Adrenal gland (tissue), 12 donors: ENCODE data around the gene SMG1. TPM values are rescaled to one million over a fixed set of nuclear protein-coding genes. Genes with fewer than 3 reads are reported as not detected.
A peak's percentile ranks its signal among the peaks of the same experiment; 100 is the strongest.
"Not testable (repeated sequence)": the region's sequence is repeated elsewhere in the genome, so short reads cannot be mapped to it uniquely, and the experiment has no call there.

Source experiments
- DNase-seq, 7 donors: peaks; one replicate each; pipeline ENCODE4 v3.0.0-alpha.2; 2019 to 2020
- H3K27ac ChIP-seq, 5 donors: fragments of 200-600 bp; sonication (generic) in 4 of 5; 1 replicate in 3 of 5; 2 replicates in 2 of 5; pipeline versions ENCODE4 v1.5.1 to v1.8.0; 2016 to 2020; ENCODE audit warnings: mild to moderate bottlenecking in 1 of 5
- H3K27me3 ChIP-seq: fragments of 200-600 bp; 2 replicates; pipeline ENCODE4 v1.8.0; 2021
- H3K36me3 ChIP-seq, 2 donors: fragments of 200-600 bp; replicated peaks in 1 of 2; 1 replicate in 1 of 2; 2 replicates in 1 of 2; pipeline versions ENCODE4 v1.5.1 to v1.8.0; 2018 to 2022
- H3K4me1 ChIP-seq, 2 donors: fragments of 200-600 bp; replicated peaks in 1 of 2; 1 replicate in 1 of 2; 2 replicates in 1 of 2; pipeline versions ENCODE4 v1.5.1 to v1.8.0; 2018 to 2021
- H3K4me3 ChIP-seq, 4 donors: fragments of 200-600 bp; sonication (generic) in 3 of 4; one replicate each; pipeline ENCODE4 v1.5.1; 2016 to 2018
- H3K9me3 ChIP-seq, 3 donors: fragments of 200-600 bp; sonication (generic) in 1 of 3; replicated peaks in 1 of 3; 1 replicate in 2 of 3; 2 replicates in 1 of 3; pipeline versions ENCODE4 v1.5.1 to v1.8.0; 2016 to 2021
- WGBS, 4 donors: extraction: QIAGEN DNeasy Blood & Tissue Kit in 2 of 4; methylation state at CpG; one replicate each; pipeline versions ENCODE4 v1.1.5 to v1.1.7; 2013 to 2017; 5-methylcytosine and 5-hydroxymethylcytosine counted together
- intact Hi-C, 2 donors: fragments of 100-400 bp; cut with DNase I; formaldehyde crosslinking; loops; one replicate each; pipeline versions ENCODE4 v1.14.1 to v1.15.0; 2022 to 2023
- polyA plus RNA-seq, 3 donors: library from polyadenylated mRNA; stranded (reverse); fragments of 200-250 nt in 2 of 3; fragments of 350-450 nt in 1 of 3; fragmentation: Illumina TruSeq in 1 of 3; extraction: RNeasy Lipid Tissue Mini Kit (QIAGEN cat#74804) in 1 of 3; gene quantifications; one replicate each; pipeline ENCODE4 v1.2.3, GENCODE V29; 2013 to 2014
- total RNA-seq, 9 donors: library from RNA; depleted of rRNA in 4 of 9; stranded (reverse); fragments of >200 nt in 4 of 9; fragments of 120-200 nt in 1 of 9; fragmentation: NEBNext Ultra II Directional in 1 of 9; extraction: Animal tissue kit (Norgen Biotek cat#: 25700) in 1 of 9; gene quantifications; one replicate each; pipeline versions ENCODE4 v1.1.0 to v1.2.4, GENCODE V29; 2013 to 2023
- donor health status: healthy with polysubstance abuse.
- donor health status: Bipolar disorder and iron deficiency.
- donor health status: DM: yes; HTN: yes; CAD: no.
- donor health status: DM: no; HTN: no; CAD: no.
- donor health status: DM: no; HTN: no; CAD: no.
- donor health status: DM: yes; HTN: yes; CAD: no.

Gene SMG1
- total and polyA plus RNA-seq, 12 donors = 6.3 to 90.9 (median 43.4) TPM

DNA sequence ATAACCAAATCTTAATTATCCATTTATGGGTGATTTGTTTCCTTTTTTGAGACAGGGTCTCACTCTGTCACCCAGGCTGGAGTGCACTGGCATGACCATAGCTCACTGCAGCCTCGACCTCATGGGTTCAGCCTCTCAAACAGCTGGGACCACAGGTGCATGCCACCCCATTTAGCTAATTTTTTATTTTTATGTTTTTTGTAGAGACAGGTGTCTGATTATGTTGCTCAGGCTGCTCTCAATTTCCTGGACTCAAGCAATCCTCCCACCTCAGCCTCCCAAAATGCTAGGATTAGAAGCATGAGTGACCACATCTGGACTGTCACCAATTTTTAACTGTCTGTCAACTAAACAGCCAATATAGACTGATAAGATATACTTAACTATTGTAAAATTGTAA, 25.0 kb downstream of the SMG1 start:
- H3K9me3 ChIP-seq, H3K36me3 ChIP-seq: not testable (repeated sequence)

DNA sequence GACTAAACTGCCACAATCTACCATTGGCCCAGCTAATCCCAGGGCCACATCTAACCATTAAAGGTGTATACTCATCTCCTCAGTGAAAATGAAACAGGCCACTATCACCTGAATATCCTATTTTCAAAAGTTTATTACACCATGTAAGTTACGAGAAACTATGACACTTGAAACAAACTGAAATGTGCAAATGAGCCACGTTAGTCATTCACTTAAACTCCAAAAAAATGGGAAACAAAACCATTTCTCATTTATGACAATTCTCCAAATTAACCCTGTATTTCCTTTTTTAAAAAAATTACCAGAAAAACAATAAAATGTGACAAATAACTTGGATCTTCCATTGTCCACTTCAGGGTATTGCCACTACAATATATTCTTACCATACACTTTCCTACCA, 41.8 kb downstream of the SMG1 start:
- H3K4me1 ChIP-seq, DNase-seq, H3K4me3 ChIP-seq, intact Hi-C loops, H3K27ac ChIP-seq, H3K9me3 ChIP-seq, H3K27me3 ChIP-seq: not testable (repeated sequence)
- 60 to 79% (median 69%) methylated on average over 2 of the region's 2 CpGs for WGBS, 4 donors
- H3K36me3 ChIP-seq = peaks cover 0 to 13% of the 10 kb centered on the region in 2 donors

More for the DNA sequence above, 25.0 kb downstream of the SMG1 start:
- intact Hi-C loops, DNase-seq, H3K27me3 ChIP-seq, H3K4me3 ChIP-seq, H3K27ac ChIP-seq: not testable (repeated sequence)
- peaks cover 0 to 25% of the 10 kb centered on the region in 2 donors for H3K4me1 ChIP-seq
- 85 to 95% (median 89%) methylated on average over 1 of the region's 1 CpG for WGBS, 4 donors

DNA sequence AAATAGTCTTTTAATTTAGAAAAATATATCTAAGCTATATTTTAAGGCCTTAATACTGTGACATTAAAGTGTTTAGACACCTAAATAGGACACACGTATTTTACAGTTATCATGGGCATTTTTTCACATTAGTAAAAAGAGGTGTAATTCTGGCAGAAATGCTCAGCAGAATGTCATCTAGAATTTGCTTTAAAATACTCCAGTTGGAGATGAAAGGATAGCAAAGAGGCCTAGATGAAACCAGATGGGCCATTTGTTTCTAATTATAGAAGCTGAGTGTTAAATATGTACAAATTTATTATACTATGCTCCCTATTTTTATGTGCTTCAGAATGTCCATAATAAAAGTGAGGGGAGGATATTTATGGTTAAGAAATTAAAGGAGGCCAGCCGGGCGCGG, 48.5 kb downstream of the SMG1 start:
- H3K27me3 ChIP-seq, H3K4me1 ChIP-seq, DNase-seq, intact Hi-C loops, H3K9me3 ChIP-seq, H3K4me3 ChIP-seq, H3K27ac ChIP-seq: not testable (repeated sequence)
- peaks cover 0 to 24% of the 10 kb centered on the region in 2 donors for H3K36me3 ChIP-seq
- 90 to 97% (median 93%) methylated on average over 4 of the region's 4 CpGs for WGBS, 4 donors

DNA sequence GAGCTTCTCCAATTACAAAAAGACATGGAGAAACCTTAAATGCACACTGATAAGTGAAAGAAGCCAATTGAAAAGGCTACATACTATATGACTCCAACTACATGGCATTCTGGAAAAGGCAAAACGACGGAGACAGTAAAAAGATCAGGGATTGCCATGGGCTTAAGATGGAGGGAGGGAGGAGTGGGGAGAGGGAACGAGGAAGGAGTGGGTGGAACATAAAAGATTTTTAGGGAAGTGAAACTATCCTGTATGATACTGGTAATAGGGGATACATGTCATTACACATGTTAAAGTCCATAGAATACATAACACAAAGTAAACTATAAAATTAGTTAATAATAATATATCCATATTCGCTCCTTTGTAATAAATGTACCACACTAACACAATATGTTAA, 48.9 kb downstream of the SMG1 start:
- H3K4me3 ChIP-seq, H3K27me3 ChIP-seq, H3K27ac ChIP-seq, H3K9me3 ChIP-seq, intact Hi-C loops, DNase-seq, H3K4me1 ChIP-seq: not testable (repeated sequence)
- peaks cover 0 to 23% of the 10 kb centered on the region in 2 donors for H3K36me3 ChIP-seq
- 71 to 85% (median 84%) methylated on average over 4 of the region's 4 CpGs for WGBS, 4 donors

DNA sequence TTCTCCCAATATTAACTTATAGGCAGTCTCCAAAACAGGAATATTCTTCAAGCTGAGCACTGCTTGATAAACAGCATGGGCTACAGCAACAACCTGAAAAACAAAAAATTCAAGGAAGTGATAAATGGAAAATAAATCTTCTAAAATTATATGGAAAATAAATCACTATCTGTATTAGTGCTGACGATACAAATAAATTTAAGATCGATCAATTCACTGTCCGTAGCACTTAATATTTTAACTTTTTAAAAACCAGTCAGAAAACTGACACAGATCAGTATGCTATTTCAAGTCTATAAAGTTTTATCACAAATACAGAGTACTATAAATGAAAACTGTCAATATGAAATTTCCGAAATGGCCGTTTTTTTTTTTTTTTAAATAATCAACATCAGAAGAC, 49.9 kb downstream of the SMG1 start:
- DNase-seq, H3K9me3 ChIP-seq, H3K27me3 ChIP-seq, H3K27ac ChIP-seq, H3K4me3 ChIP-seq, intact Hi-C loops, H3K4me1 ChIP-seq: not testable (repeated sequence)
- peaks cover 0 to 21% of the 10 kb centered on the region in 2 donors for H3K36me3 ChIP-seq
- 88 to 97% (median 95%) methylated on average over 5 of the region's 5 CpGs for WGBS, 4 donors

DNA sequence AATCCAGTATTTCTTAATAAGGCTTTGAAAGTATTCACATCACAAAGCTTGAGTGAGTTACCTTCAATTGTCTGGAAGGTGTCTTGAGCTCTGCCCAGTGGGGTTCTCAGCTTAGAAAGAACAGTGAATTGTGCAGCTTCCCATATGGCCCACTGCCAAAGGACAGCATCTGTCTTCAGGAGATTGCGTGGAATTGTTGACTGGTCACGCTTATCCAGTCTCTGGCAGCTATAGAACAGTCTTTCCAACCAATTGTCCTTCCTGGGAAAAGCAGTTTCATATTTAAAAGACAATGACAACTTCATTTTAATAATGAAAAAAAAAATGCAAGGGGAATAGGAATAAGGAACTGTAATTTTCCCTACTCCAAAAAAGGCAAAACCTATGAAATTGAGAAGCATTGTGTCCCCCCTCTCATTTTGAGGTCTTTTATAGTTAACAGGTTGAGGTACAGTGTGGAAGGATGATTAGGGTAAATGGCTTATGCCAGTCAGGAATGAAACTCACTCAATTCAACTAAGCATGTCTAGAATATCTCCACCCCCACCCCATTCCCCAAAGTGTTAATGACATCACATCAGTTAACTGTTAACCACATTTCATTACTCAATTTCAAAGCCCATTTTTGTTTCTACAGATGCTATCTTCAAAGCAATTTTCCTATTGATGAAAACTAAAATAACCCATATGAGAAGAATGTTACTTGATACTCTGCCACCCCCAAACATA, 57.0 kb downstream of the SMG1 start:
- H3K36me3 ChIP-seq = peaks cover 0 to 26% of the 10 kb centered on the region in 2 donors
- peak in 2 of 7 donors; percentile 35 to 65 for DNase-seq
- H3K27me3 ChIP-seq, H3K4me1 ChIP-seq, H3K9me3 ChIP-seq, H3K4me3 ChIP-seq, H3K27ac ChIP-seq, intact Hi-C loops: not testable (repeated sequence)
- WGBS, 4 donors = 57 to 68% (median 62%) methylated on average over 1 to 2 of the region's 2 CpGs

DNA sequence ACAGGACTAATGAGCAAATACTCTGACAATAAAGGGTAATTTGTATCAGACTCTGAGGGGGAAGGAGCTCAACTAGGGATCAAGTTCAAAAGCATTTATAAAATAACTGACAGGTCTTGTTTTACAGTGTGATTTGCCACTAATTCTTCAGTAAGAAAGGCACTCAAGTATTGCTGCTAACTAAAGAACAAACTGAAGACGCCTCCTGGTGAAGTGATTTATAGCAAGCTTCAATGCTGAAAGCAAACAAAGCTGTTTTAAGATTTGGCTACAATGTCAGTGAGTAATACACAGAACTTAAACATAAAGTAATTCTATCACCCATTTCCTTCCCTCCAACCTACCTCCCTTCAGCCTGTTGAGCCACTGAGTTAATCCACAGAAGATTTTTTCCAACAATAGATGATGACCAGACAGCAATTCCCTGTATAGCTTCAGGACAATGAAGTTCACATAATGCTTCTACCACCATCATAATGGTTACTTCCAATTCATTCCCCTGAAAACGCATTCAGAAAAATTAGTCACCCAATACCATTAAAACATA, 59.9 kb downstream of the SMG1 start:
- H3K4me1 ChIP-seq, intact Hi-C loops, H3K9me3 ChIP-seq, DNase-seq, H3K4me3 ChIP-seq, H3K27me3 ChIP-seq, H3K27ac ChIP-seq: not testable (repeated sequence)
- 72 to 91% (median 82%) methylated on average over 2 of the region's 2 CpGs for WGBS, 4 donors
- peaks cover 0 to 41% of the 10 kb centered on the region in 2 donors for H3K36me3 ChIP-seq

DNA sequence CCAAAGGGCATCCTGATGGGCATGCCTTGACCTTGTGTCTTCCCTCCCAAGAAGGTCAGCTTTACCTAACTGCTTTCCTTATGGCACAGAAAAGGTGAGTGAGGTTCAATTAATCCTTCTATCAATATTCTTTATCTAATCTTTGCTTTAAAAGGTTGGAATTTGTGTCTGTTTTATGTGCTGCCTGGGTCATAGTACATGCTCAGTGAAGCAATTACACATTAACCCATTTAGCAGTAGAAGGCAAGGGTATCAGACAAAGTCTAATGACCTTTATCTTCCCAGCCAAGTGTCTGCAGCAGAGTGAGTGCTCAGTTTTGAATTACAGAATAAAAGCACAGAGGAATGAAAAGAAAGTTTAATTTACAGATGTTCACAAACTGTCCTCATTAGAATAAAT, 63.3 kb downstream of the SMG1 start:
- H3K9me3 ChIP-seq, DNase-seq, H3K4me1 ChIP-seq, intact Hi-C loops, H3K27ac ChIP-seq, H3K27me3 ChIP-seq, H3K4me3 ChIP-seq: not testable (repeated sequence)
- H3K36me3 ChIP-seq = peaks cover 0 to 38% of the 10 kb centered on the region in 2 donors
